HG02970 (cell line): Measurements from ENCODE around the gene MIR17HG.

Experiments used
- ATAC-seq: cut with Tn5 transposase; IDR thresholded peaks from one replicate; pipeline ENCODE4 v1.9.1; 2021; ENCODE audit warnings: mild to moderate bottlenecking, moderate library complexity, moderate number of reproducible peaks; ENCODE audit not compliant: unreplicated experiment, low FRiP score

MIR17HG gene

GRCh38 chr13:91368101-91368500 is 20.6 kb downstream of the MIR17HG start:
- ATAC-seq = no peak

- ATAC-seq = no peak
These were observed 21.4 kb downstream of the MIR17HG start for GRCh38 chr13:91368676-91369440.

- no peak for ATAC-seq
These were observed 21.9 kb downstream of the MIR17HG start for GRCh38 chr13:91369441-91369831.

- no peak for ATAC-seq
These were observed 23.0 kb downstream of the MIR17HG start for GRCh38 chr13:91370501-91370900.

GRCh38 chr13:91372911-91373310 is 25.4 kb downstream of the MIR17HG start:
- no peak for ATAC-seq

GRCh38 chr13:91375116-91375729 is 27.7 kb downstream of the MIR17HG start:
- peak; percentile 83 for ATAC-seq

GRCh38 chr13:91381371-91381770 is 33.9 kb downstream of the MIR17HG start:
- no peak for ATAC-seq

- no peak for ATAC-seq
These were observed 36.3 kb downstream of the MIR17HG start for GRCh38 chr13:91383836-91384235.

- ATAC-seq = no peak
These were observed 37.4 kb downstream of the MIR17HG start for GRCh38 chr13:91384896-91385295.

GRCh38 chr13:91389186-91389585 is 41.7 kb downstream of the MIR17HG start:
- ATAC-seq = no peak

GRCh38 chr13:91397595-91397994 is 50.1 kb downstream of the MIR17HG start:
- ATAC-seq = no peak

- ATAC-seq = peak; percentile 98
These were observed 51.1 kb downstream of the MIR17HG start, which contains the start of gene GPC5 for GRCh38 chr13:91398413-91399188. GPC5 (plus strand) TSS chr13:91398621.

GRCh38 chr13:91399189-91400062 is 51.9 kb downstream of the MIR17HG start:
- ATAC-seq = peak; percentile 2

GRCh38 chr13:91400063-91400399 is 52.5 kb downstream of the MIR17HG start:
- ATAC-seq = no peak

- ATAC-seq = no peak
These were observed 53.2 kb downstream of the MIR17HG start for GRCh38 chr13:91400671-91401070.

- ATAC-seq = no peak
These were observed 54.4 kb downstream of the MIR17HG start for GRCh38 chr13:91401920-91402319.
